Muscle of arm (tissue), 12 donors: ENCODE results near the gene PACSIN3. TPM values are rescaled to one million over a fixed set of nuclear protein-coding genes. Genes with fewer than 3 reads are reported as not detected.

Experiments used
- polyA plus RNA-seq, 12 donors: library from polyadenylated mRNA; unstranded; fragments of 120-200 nt; gene quantifications; one replicate each; pipeline ENCODE4 v1.2.1, GENCODE V29; 2013; ENCODE audit not compliant: insufficient read length in 12 of 12

Gene PACSIN3
- polyA plus RNA-seq, 12 donors, result 82.5 to 284 (median 153) TPM; not detected in 1

Other genes starting within 250 kb of the PACSIN3 start
- 10 to 100 TPM in 11 of 12 donors, not detected in 1; 18.6 to 33.6 (median 21.6) TPM for gene CSTPP1, start 249.7 kb downstream of the PACSIN3 start, polyA plus RNA-seq
- 10 to 100 TPM in 11 of 12 donors, not detected in 1; 52.3 to 97.8 (median 72.5) TPM for gene ARFGAP2, start 9.6 kb downstream of the PACSIN3 start, polyA plus RNA-seq
- gene DDB2, start 28.5 kb upstream of the PACSIN3 start, polyA plus RNA-seq, result 10 to 100 TPM in 10 of 12 donors, 1 to 10 TPM in 1, not detected in 1; 9.6 to 21.4 (median 13.7) TPM
- 10 to 100 TPM in 11 of 12 donors, not detected in 1; 15.6 to 35.4 (median 23.4) TPM for gene ACP2, start 62.4 kb upstream of the PACSIN3 start, polyA plus RNA-seq
- 10 to 100 TPM in 11 of 12 donors, not detected in 1; 10.3 to 42.1 (median 16.1) TPM for gene NR1H3, start 71.6 kb upstream of the PACSIN3 start, polyA plus RNA-seq
- 10 to 100 TPM in 11 of 12 donors, not detected in 1; 22.9 to 45.0 (median 28.7) TPM for gene MADD, start 83.7 kb upstream of the PACSIN3 start, polyA plus RNA-seq
- gene MYBPC3, start 166.3 kb upstream of the PACSIN3 start, polyA plus RNA-seq, result 1 to 10 TPM in 2 of 12 donors, under 1 TPM in 8, not detected in 2; 0.13 to 1.1 (median 0.60) TPM
- 10 to 100 TPM in 2 of 12 donors, 1 to 10 TPM in 9, not detected in 1; 3.7 to 17.6 (median 4.6) TPM for gene SPI1, start 192.1 kb upstream of the PACSIN3 start, polyA plus RNA-seq
- gene SLC39A13, start 222.2 kb upstream of the PACSIN3 start, polyA plus RNA-seq, result 10 to 100 TPM in 11 of 12 donors, not detected in 1; 28.2 to 65.2 (median 31.6) TPM
- 100 to 1,000 TPM in 11 of 12 donors, not detected in 1; 114 to 200 (median 127) TPM for gene PSMC3, start 240.0 kb upstream of the PACSIN3 start, polyA plus RNA-seq